Choroid plexus epithelial cell (primary cell): Measurements from ENCODE around the gene SWI5.

ENCODE experiments used
- DNase-seq: peaks from one replicate; pipeline ENCODE4 v3.0.0-alpha.2; 2010; ENCODE audit warnings: low read depth
- H3K4me3 ChIP-seq: 2 replicates; pipeline ENCODE4 v1.5.1; 2011; ENCODE audit warnings: low read depth, mild to moderate bottlenecking, control low read depth, low read length, moderate library complexity
- TF ChIP-seq, protein P1 (sequence below): conservative IDR thresholded peaks from 2 replicates; pipeline ENCODE4 v1.5.1; 2011; ENCODE audit warnings: low read depth, mild to moderate bottlenecking, control low read depth, inconsistent platforms, low read length, moderate library complexity

Gene SWI5

DNA sequence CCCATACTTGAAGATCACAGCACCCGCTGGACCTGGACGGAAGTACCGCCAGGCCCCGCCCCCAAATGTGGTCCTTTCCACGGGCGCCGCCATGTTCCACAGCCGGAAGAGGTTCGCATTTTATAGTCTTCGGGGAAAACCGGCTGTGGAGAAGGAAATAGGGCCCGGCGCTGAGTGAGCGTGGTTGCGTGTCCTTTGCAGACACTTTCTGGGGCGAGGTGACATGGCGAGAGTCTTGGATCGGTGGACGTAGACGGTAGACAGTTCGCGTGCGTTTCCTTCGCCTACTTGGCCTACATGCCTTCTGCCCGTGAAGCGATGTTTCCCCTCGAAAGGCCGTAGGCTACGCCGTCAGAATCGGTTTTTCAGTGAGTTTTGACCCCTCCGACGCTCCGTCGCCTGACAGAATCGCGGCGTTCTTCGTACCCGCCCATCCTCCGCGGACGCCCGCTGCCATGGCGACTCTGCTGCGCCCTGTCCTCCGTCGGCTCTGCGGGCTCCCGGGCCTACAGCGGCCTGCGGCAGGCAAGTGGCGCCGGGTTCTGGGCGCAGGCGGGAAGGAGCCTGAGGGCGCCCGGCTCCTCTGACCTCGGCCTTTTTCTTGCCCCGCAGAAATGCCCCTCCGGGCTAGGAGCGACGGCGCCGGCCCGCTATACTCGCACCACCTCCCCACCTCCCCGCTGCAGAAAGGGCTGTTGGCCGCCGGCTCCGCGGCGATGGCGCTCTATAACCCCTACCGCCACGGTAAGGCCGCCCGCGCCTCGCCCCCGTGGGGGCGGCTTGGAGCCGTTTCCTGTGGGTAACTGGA, 46.5 kb downstream of the SWI5 start, which contains the start of the genes COQ4 and TRUB2:
Gene COQ4 (plus strand): TSS at position 436 of the 808 bp plus-strand sequence. CDS start 20 bp downstream, at position 456.
Gene TRUB2 (minus strand): TSS at position 44 of the 808 bp plus-strand sequence. CDS start 39 bp downstream, at position 5.
- TF ChIP-seq, protein P1, sequence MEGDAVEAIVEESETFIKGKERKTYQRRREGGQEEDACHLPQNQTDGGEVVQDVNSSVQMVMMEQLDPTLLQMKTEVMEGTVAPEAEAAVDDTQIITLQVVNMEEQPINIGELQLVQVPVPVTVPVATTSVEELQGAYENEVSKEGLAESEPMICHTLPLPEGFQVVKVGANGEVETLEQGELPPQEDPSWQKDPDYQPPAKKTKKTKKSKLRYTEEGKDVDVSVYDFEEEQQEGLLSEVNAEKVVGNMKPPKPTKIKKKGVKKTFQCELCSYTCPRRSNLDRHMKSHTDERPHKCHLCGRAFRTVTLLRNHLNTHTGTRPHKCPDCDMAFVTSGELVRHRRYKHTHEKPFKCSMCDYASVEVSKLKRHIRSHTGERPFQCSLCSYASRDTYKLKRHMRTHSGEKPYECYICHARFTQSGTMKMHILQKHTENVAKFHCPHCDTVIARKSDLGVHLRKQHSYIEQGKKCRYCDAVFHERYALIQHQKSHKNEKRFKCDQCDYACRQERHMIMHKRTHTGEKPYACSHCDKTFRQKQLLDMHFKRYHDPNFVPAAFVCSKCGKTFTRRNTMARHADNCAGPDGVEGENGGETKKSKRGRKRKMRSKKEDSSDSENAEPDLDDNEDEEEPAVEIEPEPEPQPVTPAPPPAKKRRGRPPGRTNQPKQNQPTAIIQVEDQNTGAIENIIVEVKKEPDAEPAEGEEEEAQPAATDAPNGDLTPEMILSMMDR, result no peak
- DNase-seq, result peak; percentile 95

DNA sequence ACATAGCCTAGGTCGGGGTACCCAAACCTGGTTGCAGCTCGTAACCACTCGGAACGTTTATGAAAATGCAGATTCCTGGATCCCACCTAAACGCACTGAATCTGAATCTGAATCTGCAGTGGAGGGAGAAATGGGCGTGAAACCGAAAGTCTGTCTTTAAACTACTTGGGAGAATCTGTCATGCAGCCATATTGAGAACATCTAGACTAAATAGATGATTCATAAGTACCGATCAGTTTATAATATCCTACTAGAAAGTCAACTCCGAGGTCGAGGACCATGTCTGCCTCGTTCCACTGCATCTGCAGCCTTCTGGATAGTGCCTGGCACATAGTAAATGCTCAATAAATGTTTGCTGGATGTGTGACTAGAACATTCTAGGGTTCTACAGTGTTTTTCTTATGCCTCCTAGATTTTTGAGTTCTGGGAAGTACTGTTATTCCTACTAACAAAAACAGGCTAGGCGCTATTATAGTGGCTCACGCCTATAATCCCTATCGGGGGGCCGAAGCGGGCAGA, 47.2 kb downstream of the SWI5 start:
- peak overlapping the region; percentile 92 for H3K4me3 ChIP-seq
- peak; percentile 59 for DNase-seq
- TF ChIP-seq, protein P1, result no peak

More for the DNA sequence above, 46.5 kb downstream of the SWI5 start, which contains the start of the genes COQ4 and TRUB2:
- H3K4me3 ChIP-seq, result peak within 1 kb of the TSS; percentile 92

DNA sequence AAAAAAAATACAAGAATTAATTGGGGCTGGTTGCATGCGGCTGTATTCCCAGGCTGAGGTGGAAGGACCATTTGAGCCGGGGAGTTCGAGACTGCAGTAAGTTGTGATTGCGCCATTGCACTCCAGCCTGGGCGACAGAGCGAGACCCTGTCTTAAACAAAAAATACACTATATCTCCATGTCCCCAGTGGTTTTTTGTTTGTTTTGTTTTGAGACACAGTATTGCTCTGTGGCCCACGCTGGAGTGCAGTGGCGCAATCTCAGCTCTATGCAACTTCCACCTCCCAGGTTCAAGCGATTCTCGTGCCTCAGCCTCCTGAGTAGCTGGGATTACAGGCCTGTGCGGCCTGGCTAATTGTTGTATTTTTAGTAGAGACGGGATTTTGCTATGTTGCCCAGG, 47.7 kb downstream of the SWI5 start:
- TF ChIP-seq, protein P1, result no peak
- peak overlapping the region; percentile 92 for H3K4me3 ChIP-seq
- no peak for DNase-seq

DNA sequence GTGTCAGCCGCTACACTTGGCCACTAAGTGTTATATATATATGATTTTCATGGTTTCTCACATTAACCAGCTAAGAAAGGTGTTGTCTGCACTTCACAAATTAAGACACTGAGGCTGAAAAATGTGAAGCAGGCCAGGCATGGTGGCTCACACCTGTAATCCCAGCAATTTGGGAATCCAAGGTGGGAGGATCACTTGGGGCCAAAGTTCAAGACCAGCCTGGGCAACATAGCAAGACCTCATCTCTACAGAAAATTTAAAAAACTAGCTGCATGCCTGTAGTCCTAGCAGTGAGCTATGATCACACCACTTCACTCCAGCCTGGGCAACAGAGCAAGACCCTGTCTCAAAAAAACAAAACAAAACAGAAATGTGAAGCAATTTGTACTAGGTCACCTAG, 48.3 kb downstream of the SWI5 start:
- TF ChIP-seq, protein P1, result no peak
- no peak overlapping the region for H3K4me3 ChIP-seq
- DNase-seq, result no peak

DNA sequence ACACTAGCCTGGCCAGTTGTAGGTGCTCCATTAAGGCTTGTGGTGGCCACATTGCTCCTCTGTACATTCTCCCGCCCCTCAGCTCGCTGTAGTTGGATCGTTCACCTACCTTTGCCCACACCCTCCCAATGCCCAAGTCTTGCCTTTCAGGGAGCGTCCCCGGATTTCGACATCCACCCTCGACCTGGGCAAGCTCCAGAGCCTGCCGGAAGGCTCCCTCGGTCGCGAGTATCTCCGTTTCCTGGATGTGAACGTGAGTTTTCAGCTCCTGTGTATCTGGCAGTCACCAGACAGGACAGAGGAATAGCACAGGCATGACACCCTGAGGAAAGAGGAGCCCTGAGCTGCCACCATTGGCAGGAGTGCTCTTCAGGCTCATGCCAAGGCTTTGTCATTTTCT, 49.6 kb downstream of the SWI5 start:
- no peak for DNase-seq

DNA sequence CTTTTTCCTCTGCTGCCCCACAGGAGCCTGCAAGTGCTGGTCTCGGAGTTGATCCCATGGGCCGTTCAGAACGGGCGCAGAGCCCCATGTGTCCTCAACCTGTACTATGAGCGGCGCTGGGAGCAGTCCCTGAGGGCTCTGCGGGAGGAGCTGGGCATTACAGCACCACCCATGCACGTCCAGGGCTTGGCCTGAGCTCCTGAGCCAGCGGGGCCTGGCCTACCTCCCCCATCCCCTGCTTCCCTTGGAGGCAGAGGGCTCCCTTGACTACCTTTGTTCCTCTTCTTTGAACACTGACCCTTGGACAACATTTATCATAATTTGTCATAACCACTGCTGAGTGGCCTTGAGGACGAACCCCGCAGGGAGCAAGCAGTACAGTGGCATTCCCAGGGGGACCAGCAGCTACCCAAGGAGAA, 57.4 kb downstream of the SWI5 start:
- TF ChIP-seq, protein P1, result no peak
- no peak for DNase-seq
- H3K4me3 ChIP-seq, result no peak overlapping the region

More for the DNA sequence above, 49.6 kb downstream of the SWI5 start:
- H3K4me3 ChIP-seq, result no peak overlapping the region
- TF ChIP-seq, protein P1, result no peak
